NCI-H748 (cell line): Measurements from ENCODE around the gene FARP2.
A peak's percentile ranks its signal among the peaks of the same experiment; 100 is the strongest.
"Not testable (repeated sequence)": the region's sequence is repeated elsewhere in the genome, so short reads cannot be mapped to it uniquely, and the experiment has no call there.

Experiments
- DNase-seq: peaks from one replicate; lab custom pipeline; 2025; ENCODE audit not compliant: unreplicated experiment; lab: John Stamatoyannopoulos, UW

Gene FARP2

DNA sequence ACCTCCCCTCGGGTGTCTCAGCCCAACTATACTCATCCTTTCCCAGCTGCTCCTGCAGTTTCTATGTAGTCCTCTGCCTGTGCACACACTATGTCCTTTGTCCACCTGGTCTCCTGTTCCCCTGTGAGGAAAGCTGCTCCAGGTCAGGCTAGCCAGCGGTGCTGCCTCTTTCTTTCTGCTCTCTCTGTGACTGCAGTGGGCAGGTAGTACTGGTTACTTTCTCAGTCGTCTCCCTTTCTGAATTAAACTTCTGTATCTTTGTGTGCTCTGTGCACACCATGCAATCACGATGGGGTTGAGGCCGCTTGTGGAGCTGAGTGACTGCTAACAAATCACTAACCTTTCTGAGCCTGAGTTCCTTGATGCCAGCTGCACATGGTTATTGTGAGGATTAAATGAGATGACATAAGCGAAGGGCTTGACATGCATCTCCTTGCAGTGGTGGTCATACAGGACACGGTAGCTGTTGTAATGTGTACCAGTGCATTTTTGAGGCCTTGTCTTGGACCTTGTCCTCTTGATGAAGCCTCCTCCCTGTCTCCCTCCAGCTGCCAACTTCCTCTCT, 3.5 kb downstream of the FARP2 start:
- no peak for DNase-seq

DNA sequence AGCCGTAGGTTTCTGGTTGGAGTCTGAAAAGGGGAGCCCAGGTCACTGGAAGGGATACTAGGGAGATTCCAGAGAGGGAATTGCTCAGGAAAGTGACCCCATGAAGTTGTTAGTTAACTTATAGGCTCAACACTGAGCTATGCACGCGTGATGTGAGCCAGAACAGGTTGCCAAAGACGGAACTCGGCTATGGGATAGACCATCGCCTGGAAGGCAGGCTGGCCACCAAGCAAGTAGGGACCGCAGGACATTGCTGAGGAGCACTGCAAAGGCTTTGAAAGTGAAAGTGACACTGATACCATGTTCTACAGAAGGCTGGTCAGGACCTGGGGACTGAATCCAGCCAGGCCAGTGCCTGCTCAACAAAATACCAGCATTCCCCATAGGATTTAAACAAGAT, 7.3 kb downstream of the FARP2 start:
- no peak for DNase-seq

DNA sequence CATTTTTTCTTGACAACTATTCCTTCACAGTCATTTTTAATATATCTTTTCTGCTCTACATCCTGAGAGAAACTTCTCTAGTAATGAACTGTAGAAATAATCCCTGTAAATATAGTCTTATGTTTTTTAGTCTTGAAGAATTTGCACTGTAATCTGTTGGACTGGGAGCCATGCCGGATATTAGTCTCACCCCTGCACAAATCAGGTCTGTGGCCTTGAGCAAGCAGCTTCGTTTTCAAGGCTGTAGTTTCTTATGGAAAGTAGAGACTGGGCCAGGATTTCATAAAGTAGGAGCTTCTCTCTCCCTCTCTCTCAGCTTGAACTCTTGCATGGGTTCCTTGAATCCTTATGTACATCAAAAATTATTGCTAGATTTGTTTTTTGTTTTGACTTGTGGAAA, 8.7 kb downstream of the FARP2 start:
- no peak for DNase-seq

DNA sequence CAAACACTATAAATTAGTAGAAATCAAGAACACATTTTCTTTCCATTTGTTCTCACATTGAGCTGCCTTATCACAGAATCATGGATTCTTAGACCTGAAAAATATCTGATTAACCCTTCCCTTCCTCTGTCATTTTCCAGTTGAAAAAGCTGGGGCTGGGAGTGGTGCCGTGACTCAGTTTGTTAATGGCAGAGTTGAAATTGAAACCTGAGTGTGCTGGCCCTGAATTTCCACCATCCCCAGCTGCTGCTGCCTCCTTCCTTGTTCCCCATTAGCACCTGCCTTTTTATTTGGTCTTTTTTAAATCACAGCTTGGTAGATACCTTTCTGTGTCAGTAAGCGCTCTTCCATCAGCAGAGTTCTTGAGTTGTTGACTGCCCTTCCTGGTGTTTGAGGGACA, 10.6 kb downstream of the FARP2 start:
- no peak for DNase-seq

DNA sequence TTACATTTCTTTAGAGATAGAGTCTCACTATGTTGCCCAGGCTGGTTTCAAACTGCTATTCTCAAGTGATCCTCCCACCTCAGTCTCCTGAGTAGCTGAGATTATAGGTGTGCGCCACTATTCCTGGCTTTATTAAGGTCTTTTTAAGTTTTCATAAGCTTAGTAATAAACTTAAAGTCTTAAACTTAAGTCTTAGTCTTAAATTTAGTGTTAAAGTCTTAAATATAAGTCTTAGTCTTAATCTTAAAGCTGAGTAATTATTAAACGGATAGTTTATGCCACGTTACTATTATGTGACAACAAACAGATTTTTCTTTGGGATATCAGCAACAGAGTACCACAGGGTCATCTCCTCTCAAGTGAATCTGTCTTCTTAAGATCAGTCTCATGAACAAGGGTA, 12.6 kb downstream of the FARP2 start:
- no peak for DNase-seq

DNA sequence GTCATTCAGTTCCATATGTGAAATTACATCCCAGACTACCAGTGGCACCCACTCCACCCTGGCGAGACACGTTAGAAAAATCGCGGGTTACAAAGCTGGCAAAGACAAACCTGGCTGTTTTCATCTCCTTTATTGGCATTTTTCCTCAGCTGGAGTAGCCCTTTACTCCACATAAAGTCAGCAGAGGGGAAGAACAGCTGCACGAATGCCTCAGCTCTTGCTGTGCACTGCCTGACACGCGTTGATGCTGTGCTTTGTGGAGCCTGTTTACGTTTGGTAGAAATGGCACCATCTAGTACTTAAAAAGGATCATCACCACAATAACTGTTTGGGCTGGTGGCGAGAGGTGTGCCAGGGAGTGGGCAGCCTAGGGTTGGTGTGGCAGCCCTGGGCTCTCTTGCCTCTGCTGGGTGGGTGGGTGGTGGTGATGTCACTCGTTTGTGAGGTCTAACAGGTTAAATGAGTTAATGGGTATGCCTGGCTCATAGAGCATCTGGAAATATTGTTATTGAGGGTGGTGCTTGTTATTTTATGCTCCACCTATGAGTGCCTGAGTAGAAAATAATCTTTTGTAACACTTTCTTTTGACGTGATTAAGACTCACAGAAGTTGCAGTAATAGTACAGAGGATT, 16.4 kb downstream of the FARP2 start:
- no peak for DNase-seq

DNA sequence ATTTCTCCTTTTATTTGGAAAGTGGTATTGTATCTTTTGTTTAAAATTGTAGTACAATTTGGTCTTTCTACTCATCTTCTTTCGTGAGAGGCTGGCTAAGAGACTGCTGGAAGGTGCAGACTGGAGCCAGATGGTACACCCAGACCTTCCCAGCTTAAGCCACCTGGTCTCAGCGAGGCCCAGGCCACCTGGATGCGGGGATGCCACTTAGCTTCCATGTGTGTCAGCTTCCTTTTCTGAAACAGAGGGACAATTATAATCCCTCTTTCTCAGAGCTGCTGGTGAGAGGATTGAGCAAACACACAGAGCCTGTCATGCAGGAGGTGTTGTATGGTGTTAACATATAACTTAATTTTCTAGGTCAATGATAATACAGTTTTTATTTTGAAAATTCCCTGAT, 17.4 kb downstream of the FARP2 start:
- peak; percentile 30 for DNase-seq

DNA sequence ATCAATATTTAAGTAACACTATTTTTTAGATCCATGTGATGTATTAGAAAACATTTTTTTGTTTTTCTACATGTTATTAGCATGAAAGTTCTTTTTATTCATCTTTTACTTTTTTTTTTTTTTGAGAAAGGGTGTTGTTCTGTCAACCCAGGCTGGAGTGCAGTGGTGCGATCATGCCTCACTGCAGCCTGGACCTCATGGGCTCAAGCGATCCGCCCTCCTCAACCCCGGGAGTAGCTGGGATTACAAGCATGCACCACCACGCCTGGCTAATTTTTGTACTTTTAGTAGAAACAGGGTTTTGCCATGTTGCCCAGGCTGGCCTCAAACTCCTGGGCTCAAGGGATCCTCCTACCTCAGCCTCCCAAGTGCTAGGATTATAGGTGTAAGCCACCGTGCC, 17.8 kb downstream of the FARP2 start:
- not testable (repeated sequence) for DNase-seq

DNA sequence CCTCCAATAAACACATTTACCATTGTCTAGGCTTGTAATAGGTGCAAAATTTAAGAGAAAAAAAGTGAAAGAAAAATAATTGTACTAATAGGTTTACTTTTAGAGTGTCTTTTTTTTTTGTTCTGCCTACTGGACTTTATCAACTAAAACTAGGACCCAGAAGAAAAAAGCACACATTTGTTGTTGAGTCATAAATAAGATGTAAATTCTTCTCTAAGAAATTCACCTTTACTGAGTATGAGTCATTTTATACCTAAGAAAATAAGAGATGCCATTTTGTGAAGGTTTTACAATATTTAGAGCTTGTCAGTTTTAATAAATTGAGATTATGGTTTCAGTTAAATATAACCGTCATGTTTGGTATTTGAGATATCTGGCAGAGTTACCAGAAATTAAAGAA, 19.2 kb downstream of the FARP2 start:
- no peak for DNase-seq

DNA sequence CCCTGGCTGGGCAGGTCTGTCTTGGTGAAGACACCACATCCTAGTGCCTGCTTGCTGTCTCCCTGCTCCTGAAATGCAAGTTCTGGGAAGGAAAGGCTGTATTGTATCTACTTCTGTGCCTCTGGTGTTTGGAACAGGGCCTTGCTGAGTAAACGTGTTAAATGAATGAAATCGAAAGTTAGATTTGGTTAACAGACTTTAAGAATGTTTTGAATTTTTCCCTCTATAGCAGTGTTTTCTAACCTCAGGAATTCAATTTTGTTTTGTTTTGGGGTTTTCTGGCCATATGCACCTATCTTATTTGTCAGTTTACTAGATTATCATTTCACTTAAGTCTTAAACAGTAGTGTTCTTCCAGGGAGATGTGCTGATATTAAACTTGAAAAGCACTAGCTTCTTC, 20.7 kb downstream of the FARP2 start:
- no peak for DNase-seq

DNA sequence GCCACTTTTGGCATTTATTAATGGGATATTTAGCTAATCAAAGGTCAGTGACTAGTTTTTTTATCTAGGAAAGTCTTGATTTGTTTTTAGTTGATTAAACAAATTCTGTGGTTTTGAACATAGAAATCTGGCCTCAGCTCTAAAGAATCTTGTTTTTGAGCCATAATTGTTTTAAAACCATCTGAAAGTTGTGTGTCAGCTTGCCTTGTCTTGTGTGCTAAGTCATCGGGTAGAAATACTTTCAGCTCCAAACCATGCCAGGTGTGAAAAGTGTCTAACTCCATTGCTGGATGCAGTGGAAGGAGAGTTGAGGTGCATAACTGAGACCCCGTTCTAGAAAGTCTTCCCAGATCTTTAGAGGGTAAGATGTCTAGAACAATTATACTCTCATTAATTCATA, 22.7 kb downstream of the FARP2 start:
- no peak for DNase-seq

DNA sequence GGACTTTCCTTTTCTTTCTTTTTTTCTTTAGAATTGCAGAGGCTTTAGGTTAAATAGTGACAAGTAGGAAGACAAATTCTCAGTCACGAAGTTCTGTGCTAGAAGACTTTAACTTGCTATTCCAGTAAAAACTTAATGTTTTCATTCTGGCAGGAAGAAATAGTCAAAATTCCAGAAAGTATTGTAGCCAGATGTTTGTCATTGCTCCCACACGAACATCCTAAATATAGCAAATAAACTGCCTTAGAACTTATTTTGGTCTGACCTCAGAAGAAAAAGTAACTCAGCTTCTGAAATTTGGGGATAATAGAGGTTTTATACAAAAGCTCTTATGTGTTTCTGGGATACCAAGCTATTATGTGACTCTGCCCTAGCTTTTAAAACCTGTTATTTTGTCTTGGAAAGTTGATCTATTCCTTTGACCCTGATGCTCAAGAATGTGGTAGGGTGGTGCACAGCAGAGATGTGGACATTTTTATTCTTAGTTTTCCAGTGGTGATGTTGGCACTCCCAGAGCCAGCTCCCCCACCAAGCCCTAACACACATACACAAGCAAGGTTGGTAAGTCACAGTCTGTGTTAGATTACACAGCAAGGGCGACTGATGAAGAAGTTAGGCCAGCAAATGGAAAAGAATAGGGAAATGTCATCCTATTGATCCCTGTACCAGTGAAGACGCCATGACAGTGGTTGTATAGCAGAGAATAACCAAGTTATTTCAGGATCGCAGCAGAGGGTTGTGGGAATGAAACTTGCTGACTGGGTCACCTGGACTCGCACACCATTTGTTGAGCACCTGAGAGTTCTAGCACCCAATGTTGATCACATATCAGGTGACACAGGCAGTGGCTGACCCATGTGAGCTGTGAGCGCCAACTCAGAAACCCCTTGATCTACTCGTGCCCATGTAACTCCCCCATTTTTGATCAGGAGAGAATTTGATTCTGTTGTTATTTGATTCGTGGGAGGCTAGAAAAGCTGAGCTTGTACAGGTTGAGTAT, 23.7 kb downstream of the FARP2 start:
- DNase-seq: no peak

DNA sequence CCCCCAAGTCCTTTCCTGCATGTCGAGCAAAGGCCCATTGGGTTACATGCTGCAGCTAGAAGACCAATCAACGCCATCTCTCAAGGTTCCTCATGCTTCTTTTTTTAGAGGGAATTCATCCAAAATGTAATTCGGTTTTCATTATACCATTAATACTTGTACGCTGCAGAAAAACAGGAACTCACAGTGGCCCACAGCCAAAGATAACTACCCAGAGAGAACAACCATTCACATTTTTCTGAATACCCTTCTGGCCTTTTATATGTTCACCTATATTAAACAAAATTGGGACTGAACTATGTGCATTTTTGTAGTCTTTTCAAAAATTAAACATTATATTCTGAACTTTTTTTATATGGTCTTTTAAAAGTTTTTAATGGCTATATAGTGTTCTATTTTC, 25.8 kb downstream of the FARP2 start:
- no peak for DNase-seq

DNA sequence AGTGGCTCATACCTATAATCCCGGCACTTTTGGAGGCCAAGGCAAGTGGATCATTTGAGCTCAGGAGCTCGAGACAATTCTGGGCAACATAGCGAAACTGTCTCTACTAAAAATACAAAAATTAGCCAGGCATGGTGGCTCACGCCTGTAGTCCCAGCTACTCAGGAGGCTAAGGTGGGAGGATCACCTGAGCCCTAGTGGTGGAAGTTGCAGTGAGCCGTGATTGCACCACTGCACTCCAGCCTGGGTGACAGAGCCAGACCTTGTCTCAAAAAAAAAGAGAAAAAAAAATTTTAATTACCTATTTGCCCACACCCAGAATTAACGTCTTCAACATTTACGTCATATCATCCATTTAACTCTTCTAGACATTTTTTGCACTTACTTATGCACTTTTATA, 29.4 kb downstream of the FARP2 start:
- DNase-seq: not testable (repeated sequence)

DNA sequence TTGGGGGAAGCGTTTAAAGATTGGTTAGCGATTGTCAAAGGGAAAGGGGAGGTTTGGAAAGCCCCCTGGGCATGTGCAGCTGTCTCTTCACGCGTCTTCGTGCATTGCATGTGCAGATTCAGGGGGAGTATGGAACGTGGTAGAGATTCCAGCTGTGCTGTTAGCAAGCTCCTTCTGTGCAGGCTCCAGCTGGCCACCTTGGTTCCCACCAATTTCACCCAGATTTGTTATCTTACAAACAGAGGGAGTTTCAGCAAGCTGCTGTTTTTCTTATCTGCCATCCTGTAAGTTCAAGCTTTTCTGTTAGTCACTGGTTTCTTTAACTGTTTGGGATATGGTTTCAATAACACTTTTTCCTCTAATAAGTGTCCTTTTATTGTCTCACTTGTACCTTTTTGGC, 30.4 kb downstream of the FARP2 start:
- DNase-seq: no peak

DNA sequence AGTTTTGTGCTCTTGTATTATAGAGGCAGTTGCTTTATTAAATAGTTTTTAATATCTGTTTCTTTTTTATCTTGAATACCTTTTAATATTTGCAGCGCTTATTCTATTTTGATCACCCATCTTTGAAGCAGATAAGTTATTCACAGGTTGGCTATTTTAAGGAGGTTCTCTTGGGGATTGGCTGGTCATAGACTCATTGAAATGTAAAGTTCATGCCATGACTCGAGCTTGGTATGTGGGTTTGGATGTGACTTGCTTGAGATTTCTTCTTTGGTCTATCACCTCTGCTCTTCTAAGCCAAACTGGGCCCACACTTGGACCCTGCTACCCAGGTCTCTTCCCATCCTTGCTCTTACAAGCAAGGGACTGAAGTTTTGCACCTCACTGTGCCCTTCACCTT, 33.6 kb downstream of the FARP2 start:
- DNase-seq: no peak

DNA sequence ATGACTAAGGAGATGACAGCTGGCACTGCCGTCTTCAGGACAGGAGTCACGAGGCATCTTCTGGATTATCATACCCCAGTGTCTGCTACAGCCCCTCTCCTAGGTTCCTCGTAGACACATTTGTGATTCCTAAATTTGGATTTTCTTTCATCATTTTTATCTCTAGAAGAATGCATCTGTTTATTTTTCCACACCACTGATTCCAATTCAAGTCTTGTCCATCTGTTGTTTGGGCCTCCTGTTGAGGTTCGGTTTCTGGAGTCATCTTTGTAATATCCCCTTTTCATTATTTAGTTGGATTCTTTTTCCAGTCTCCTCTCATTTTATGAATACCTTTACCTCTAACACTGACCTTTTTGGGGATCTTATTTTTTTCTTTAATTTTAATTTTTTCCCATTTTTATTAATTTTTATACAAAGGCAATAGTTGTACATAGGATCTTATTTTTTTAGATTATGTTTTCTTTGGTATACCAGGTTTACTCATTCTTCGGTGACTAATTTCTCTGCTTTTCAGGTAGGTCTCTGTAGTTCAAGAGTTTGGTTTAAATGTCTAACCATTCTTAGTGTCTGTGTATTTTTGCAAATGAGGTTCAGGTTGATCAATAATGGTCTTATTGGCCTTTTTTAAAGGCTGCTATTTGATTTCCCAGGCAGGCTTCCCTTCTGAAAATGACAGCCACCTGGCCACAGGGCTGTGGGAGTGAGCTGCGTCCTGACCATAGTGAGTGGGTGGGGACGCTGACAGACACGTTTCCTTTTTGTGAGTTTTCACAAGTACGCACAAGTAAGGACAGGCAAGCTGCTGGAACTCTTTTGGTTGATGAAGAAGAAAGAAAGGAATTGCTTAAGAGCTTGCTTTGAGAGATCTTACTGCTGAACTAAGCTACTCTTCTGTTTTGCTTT, 34.5 kb downstream of the FARP2 start:
- DNase-seq: no peak

DNA sequence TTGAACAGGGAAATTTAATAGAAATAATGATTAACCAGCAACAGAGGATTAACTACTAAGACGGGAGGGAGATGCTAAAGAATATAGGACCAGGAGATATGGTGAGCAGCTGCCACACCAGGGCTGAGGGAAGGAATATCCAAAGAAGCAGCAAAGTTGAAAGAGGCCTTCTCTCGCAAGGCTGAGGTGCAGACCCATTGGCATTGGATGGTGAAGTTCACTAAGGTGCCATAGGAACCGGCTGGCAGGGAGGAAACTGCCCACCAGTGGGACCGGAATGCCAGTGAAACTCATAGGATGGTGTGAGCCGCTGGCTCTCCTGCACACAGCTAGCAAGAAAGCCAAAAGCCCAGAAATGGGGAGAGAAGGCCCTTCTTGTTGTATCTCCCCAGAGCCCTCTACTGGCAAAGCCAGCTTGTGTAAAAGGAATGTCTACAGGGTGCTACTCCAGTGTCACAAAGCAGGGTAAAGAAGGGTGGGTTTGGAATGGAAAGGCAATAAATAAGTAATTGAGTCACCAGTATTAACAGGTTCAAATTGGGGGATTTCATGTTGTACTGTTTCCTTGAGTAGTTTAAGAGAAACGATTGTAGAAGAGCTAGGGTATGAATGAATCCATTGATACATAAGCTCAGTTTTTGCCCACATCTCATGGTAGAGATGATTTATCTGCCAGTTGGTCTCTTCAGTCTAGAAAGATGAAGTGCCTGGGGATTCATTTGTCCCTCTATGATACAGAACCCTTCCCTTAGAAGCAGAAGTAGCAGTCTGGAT, 36.0 kb downstream of the FARP2 start:
- peak; percentile 18 for DNase-seq

DNA sequence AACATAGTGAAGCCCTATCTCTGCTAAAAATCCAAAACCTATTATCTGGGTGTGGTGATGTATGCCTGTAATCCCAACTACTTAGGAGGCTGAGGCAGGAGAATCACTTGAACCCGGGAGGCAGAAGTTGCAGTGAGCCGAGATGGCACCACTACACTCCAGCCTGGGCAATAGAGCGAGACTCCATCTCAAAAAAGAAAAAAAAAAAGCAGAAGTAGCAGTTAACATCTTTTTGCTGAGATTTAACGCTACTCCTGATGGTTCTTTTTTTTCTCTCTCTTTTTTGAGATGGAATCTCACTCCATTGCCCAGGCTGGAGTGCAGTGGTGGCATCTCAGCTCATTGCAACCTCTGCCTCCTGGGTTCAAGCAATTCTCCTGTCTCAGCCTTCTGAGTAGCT, 36.7 kb downstream of the FARP2 start:
- DNase-seq: not testable (repeated sequence)

DNA sequence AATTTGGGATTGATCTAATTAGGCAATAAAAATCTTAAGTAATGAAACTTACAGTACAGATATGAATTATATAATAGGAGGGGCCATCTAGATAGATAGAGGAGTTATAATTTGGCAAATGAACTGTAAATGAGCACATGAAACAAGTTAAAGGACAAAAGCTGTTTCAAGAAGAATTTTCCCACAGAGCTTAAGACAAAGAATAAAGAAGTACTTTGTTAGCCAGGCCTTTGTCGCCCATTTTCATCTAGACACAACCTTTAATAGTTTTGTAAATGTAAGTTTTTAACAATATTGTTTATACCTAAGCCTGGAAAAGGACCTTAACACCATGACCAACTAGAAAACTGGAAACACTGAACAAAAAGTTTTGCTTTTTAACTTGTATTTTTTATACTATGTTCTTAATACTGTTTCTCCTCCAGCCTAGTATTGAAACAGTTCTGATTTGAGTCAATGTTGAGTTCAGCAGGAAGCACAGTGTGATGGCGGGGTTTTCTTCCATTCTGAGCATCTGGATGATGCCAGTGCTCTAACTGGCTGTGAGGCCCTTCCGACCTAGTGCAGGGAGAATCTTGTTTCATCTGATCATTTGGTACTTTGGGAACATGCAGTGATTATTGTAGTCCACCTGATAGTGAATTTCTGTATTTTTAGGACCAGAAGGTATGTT, 37.6 kb downstream of the FARP2 start:
- no peak for DNase-seq
